K562 (cell line): ENCODE data around the gene ICAM3. TPM values are rescaled to one million over a fixed set of nuclear protein-coding genes. Genes with fewer than 3 reads are reported as not detected.

Source experiments
- ATAC-seq: fragments of 200-7000 bp; cut with Tn5 transposase; 3 replicates; pipeline ENCODE4 v1.9.1; 2020; ENCODE audit warnings: moderate library complexity
- BruUV-seq: library from RNA; stranded (reverse); fragments of 400-500 nt; replicated peaks from 2 replicates; lab custom pipeline; 2021; lab: Mats Ljungman, UMichigan
- CTCF ChIA-PET: fragments of 300-600 bp; formaldehyde crosslinking; extraction: SDS; loops from one replicate; lab custom pipeline; 2021; ENCODE audit warnings: low intra/inter-chr PET ratio; lab: Yijun Ruan, JAX
- POLR2A ChIA-PET: fragments of 300-600, 350-650 bp; sonication (Branson Sonifier 250); formaldehyde crosslinking; extraction: SDS; loops from one replicate; lab custom pipeline; 2021; ENCODE audit warnings: antibody characterized with exemption, inconsistent platforms; lab: Yijun Ruan, JAX
- DNase-seq, 4 experiments: peaks; one replicate each; pipeline versions ENCODE4 v3.0.0 to v3.0.0-alpha.2; 2011 to 2018; ENCODE audit warnings: low spot score in 3 of 4, mixed read lengths in 3 of 4; ENCODE audit errors: extremely low read depth in 1 of 4
- FAIRE-seq: peaks from 2 replicates; lab custom pipeline; 2011; peaks lifted over from hg19 to GRCh38; lab: Jason Lieb, UNC
- H2AFZ ChIP-seq: 2 replicates; pipeline ENCODE4 v1.6.0; 2011; ENCODE audit warnings: low read depth, low read length, control low read depth, inconsistent platforms
- H3K27ac ChIP-seq: fragments of 200-600 bp; 3 replicates; pipeline ENCODE4 v1.8.0; 2011; ENCODE audit warnings: low read depth, mild to moderate bottlenecking, control low read depth, inconsistent platforms, low read length, moderate library complexity, mixed read lengths; ENCODE audit errors: extremely low read depth
- H3K27me3 ChIP-seq, 2 experiments: fragments of 300-600 bp in 1 of 2; 2 replicates in 1 of 2; 3 replicates in 1 of 2; pipeline versions ENCODE4 v1.6.0 to v1.8.0; 2011; ENCODE audit warnings: inconsistent platforms in 2 of 2, low read length in 2 of 2, mild to moderate bottlenecking in 1 of 2, mixed read lengths in 1 of 2, moderate library complexity in 1 of 2; ENCODE audit not compliant: control insufficient read depth in 2 of 2, insufficient read depth in 2 of 2
- H3K36me3 ChIP-seq: fragments of 300-600 bp; 3 replicates; pipeline ENCODE4 v1.8.0; 2011; ENCODE audit warnings: mild to moderate bottlenecking, low read length, inconsistent platforms; ENCODE audit not compliant: control insufficient read depth, insufficient read depth
- H3K4me1 ChIP-seq, 2 experiments: fragments of 200-600 bp in 1 of 2; replicated peaks in 1 of 2; 2 replicates in 1 of 2; 3 replicates in 1 of 2; pipeline versions ENCODE4 v1.5.1 to v1.8.0; 2011; ENCODE audit warnings: inconsistent platforms in 2 of 2, low read length in 2 of 2, mild to moderate bottlenecking in 1 of 2, mixed read lengths in 1 of 2, moderate library complexity in 1 of 2; ENCODE audit not compliant: control insufficient read depth in 2 of 2, insufficient read depth in 2 of 2
- H3K4me2 ChIP-seq: 2 replicates; pipeline ENCODE4 v1.6.1; 2011; ENCODE audit warnings: low read length, control low read depth, inconsistent platforms, mixed read lengths; ENCODE audit not compliant: insufficient read depth
- H3K4me3 ChIP-seq: fragments of 200-600 bp; sonication (generic), shearing (Covaris generic); 2 replicates; pipeline ENCODE4 v1.5.1; 2016; ENCODE audit warnings: control low read depth, inconsistent platforms
- H3K79me2 ChIP-seq: fragments of 200-600 bp; 3 replicates; pipeline ENCODE4 v1.8.0; 2011; ENCODE audit warnings: low read length, inconsistent platforms; ENCODE audit not compliant: control insufficient read depth, insufficient read depth
- H3K9ac ChIP-seq, 2 experiments: 2 replicates each; pipeline versions ENCODE4 v1.6.0 to v1.6.1; 2011; ENCODE audit warnings: low read depth in 2 of 2, low read length in 2 of 2, control low read depth in 1 of 2, inconsistent platforms in 1 of 2, mild to moderate bottlenecking in 1 of 2, mixed read lengths in 1 of 2; ENCODE audit not compliant: insufficient read depth in 1 of 2
- H3K9me1 ChIP-seq: one replicate; pipeline ENCODE4 v1.6.0; 2011; ENCODE audit warnings: inconsistent platforms, mild to moderate bottlenecking, low read length, moderate library complexity; ENCODE audit not compliant: control insufficient read depth, insufficient read depth
- H3K9me3 ChIP-seq: replicated peaks from 2 replicates; pipeline ENCODE4 v1.5.1; 2011; ENCODE audit warnings: low read depth, low read length, inconsistent platforms; ENCODE audit not compliant: control insufficient read depth, insufficient read depth
- H4K20me1 ChIP-seq: replicated peaks from 2 replicates; pipeline ENCODE4 v1.6.1; 2011; ENCODE audit warnings: low read length, inconsistent platforms, mixed read lengths; ENCODE audit not compliant: control insufficient read depth, insufficient read depth
- CXXC5 ChIP-seq: fragments of 250-450 bp; sonication (Bioruptor Pico); IDR thresholded peaks from 2 replicates; pipeline ENCODE4 v1.8.0; 2022; ENCODE audit warnings: inconsistent platforms, mild to moderate bottlenecking, moderate library complexity
- IFI16 ChIP-seq: fragments of 250-450 bp; sonication (Bioruptor Pico); IDR thresholded peaks from 2 replicates; pipeline ENCODE4 v2.1.2; 2022; ENCODE audit warnings: mild to moderate bottlenecking, inconsistent platforms
- ILF3 ChIP-seq: fragments of 450-650 bp; IDR thresholded peaks from 2 replicates; pipeline ENCODE4 v1.6.1; 2018; ENCODE audit warnings: antibody characterized with exemption, mild to moderate bottlenecking, moderate library complexity, borderline replicate concordance
- MEF2A ChIP-seq: IDR thresholded peaks from 2 replicates; pipeline ENCODE4 v1.6.1; 2011; ENCODE audit warnings: low read depth, mild to moderate bottlenecking, low read length, moderate library complexity; ENCODE audit not compliant: control insufficient read depth
- MEIS2 ChIP-seq: fragments of 450-650 bp; IDR thresholded peaks from 2 replicates; pipeline ENCODE4 v1.6.1; 2014; ENCODE audit warnings: mild to moderate bottlenecking; ENCODE audit not compliant: partially characterized antibody
- RAD51 ChIP-seq: fragments of 450-650 bp; IDR thresholded peaks from 2 replicates; pipeline ENCODE4 v1.7.1; 2016; ENCODE audit warnings: low read depth, mild to moderate bottlenecking, borderline replicate concordance
- SPI1 ChIP-seq: IDR thresholded peaks from 2 replicates; pipeline ENCODE4 v1.6.1; 2011; ENCODE audit warnings: low read depth, low read length, control low read depth, borderline replicate concordance
- SRSF3 ChIP-seq: fragments of 200-400 bp; formaldehyde crosslinking; IDR thresholded peaks from 2 replicates; pipeline ENCODE4 v1.6.1; 2016; ENCODE audit warnings: mild to moderate bottlenecking, low read length, moderate library complexity; ENCODE audit not compliant: insufficient read depth
- TOE1 ChIP-seq, 2 experiments: fragments of 450-650 bp in 1 of 2; sonication (generic) in 1 of 2; formaldehyde crosslinking in 1 of 2; IDR thresholded peaks; 2 replicates each; pipeline versions ENCODE4 v1.7.1 to v1.8.0; 2016 to 2022; ENCODE audit warnings: borderline replicate concordance in 2 of 2, mild to moderate bottlenecking in 2 of 2, antibody characterized with exemption in 1 of 2, inconsistent platforms in 1 of 2, low read depth in 1 of 2, missing genetic modification reagents in 1 of 2, moderate library complexity in 1 of 2
- WGBS: fragments of 100-300 bp; shearing (Covaris generic); methylation state at CpG from one replicate; pipeline ENCODE4 v1.1.6; 2016; ENCODE audit warnings: low coverage, mixed read lengths; ENCODE audit not compliant: insufficient coverage; ENCODE audit errors: missing lambda C conversion rate; 5-methylcytosine and 5-hydroxymethylcytosine counted together
- in situ Hi-C: fragments of 300-500 bp; cut with MboI; formaldehyde crosslinking; loops from 4 replicates; pipeline ENCODE4 v1.15.0; 2018; ENCODE audit warnings: inconsistent platforms, mixed read lengths
- intact Hi-C: fragments of 100-400 bp; cut with micrococcal nuclease; formaldehyde crosslinking; loops from 2 replicates; pipeline ENCODE4 v1.14.2; 2022
- polyA plus RNA-seq, 8 experiments: library from polyadenylated mRNA; depleted of rRNA in 4 of 8; stranded (reverse) in 5 of 8; unstranded in 3 of 8; fragments of >200 nt; fragmentation: Nextera tagmentation in 2 of 8; fragmentation: Illumina TruSeq in 1 of 8; extraction: Ambion mirVana in 2 of 8; extraction: Trizol in 1 of 8; gene quantifications; 2 replicates each; pipeline versions ENCODE4 v1.2.1 to v1.2.3, GENCODE V29; 2011 to 2014; ENCODE audit warnings: inconsistent platforms in 1 of 8, missing spikeins in 1 of 8
- total RNA-seq, 7 experiments: library from RNA; depleted of rRNA in 6 of 7; stranded (reverse); fragments of >200 nt in 6 of 7; fragmentation: Illumina TruSeq in 2 of 7; extraction: Trizol in 2 of 7; gene quantifications; 2 replicates each; pipeline versions ENCODE4 v1.2.1 to v1.2.3, GENCODE V29; 2011 to 2021; ENCODE audit warnings: low replicate concordance in 1 of 7
- TF ChIP-seq, protein P1 (sequence below): fragments of 450-650 bp; IDR thresholded peaks from 2 replicates; pipeline ENCODE4 v1.6.1; 2016
- TF ChIP-seq, protein P2 (sequence below): sonication (generic); formaldehyde crosslinking; IDR thresholded peaks from 2 replicates; pipeline ENCODE4 v1.5.0; 2020; ENCODE audit warnings: missing genetic modification reagents
- TF ChIP-seq, protein P3 (sequence below): sonication (generic); formaldehyde crosslinking; IDR thresholded peaks from 2 replicates; pipeline ENCODE4 v1.9.0; 2022; ENCODE audit warnings: mild to moderate bottlenecking, missing genetic modification reagents
- TF ChIP-seq, protein P4 (sequence below): fragments of 450-650 bp; formaldehyde crosslinking; IDR thresholded peaks from 2 replicates; pipeline ENCODE4 v1.4.0; 2020; ENCODE audit warnings: mild to moderate bottlenecking, mixed read lengths

The ICAM3 gene
- total and polyA plus RNA-seq, 9 of the 15 experiments (the other 6 are each of a cell fraction or from before 2014, with no cell fraction given), result 6.5 to 39.5 (median 24.2) TPM

DNA sequence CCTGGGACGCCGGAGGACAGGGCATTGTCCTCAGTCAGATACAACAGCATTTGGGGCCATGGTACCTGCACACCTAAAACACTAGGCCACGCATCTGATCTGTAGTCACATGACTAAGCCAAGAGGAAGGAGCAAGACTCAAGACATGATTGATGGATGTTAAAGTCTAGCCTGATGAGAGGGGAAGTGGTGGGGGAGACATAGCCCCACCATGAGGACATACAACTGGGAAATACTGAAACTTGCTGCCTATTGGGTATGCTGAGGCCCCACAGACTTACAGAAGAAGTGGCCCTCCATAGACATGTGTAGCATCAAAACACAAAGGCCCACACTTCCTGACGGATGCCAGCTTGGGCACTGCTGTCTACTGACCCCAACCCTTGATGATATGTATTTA lies 54.0 kb downstream of the ICAM3 start:
- Histone ChIP-seq H3K36me3 (peaks cover 54% of the 10 kb centered on the region), H3K9ac (peak overlapping the region in 1 of 2 experiments; percentile 41; a peak in 3 of 4 replicates), H3K79me2 (peaks cover 44% of the 10 kb centered on the region), H2AFZ (no peak overlapping the region), H3K9me3 (no peaks in the 10 kb centered on the region), H3K4me2 (no peak overlapping the region), H3K27ac (peak overlapping the region; percentile 96; the same call in 2 of the 3 replicates), H3K4me3 (no peak overlapping the region), H3K27me3 (no peaks in the 10 kb centered on the region), H3K9me1 (peaks cover 6% of the 10 kb centered on the region), H4K20me1 (no peaks in the 10 kb centered on the region), H3K4me1 (peaks cover 30 to 68% of the 10 kb centered on the region in 2 experiments; a peak in 4 of 5 replicates)
- no peak for FAIRE-seq
- BruUV-seq, result no TSS peak
- no peak for ATAC-seq
- DNase-seq, result peak in 1 of 4 experiments; percentile 45
- ChIA-PET POLR2A (interaction anchor here (0.5 to 6.2 kb wide), 4 partner anchors 14 to 20 kb away, joined by 3 to 74 read pairs (median 4); partner anchors contain the start of gene ICAM1), CTCF (no interaction called here)
- in situ Hi-C loops, result no loop called here
- intact Hi-C loops, result no loop called here
- WGBS, result 71% methylated on average over 4 of the region's 4 CpGs
- TF ChIP-seq SRSF3, result no peak
- no peak for TF ChIP-seq IFI16 (CRISPR knock-in tag)
- TF ChIP-seq, protein P1, sequence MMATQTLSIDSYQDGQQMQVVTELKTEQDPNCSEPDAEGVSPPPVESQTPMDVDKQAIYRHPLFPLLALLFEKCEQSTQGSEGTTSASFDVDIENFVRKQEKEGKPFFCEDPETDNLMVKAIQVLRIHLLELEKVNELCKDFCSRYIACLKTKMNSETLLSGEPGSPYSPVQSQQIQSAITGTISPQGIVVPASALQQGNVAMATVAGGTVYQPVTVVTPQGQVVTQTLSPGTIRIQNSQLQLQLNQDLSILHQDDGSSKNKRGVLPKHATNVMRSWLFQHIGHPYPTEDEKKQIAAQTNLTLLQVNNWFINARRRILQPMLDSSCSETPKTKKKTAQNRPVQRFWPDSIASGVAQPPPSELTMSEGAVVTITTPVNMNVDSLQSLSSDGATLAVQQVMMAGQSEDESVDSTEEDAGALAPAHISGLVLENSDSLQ, result peak; percentile 83
- peak; percentile 85 for TF ChIP-seq TOE1 (IDR thresholded peaks at IDR 0.05; ENCODE audit: borderline replicate concordance)
- no peak for TF ChIP-seq TOE1 (CRISPR knock-in tag; IDR thresholded peaks at IDR 0.05; ENCODE audit: borderline replicate concordance, low read depth)
- TF ChIP-seq, protein P2, sequence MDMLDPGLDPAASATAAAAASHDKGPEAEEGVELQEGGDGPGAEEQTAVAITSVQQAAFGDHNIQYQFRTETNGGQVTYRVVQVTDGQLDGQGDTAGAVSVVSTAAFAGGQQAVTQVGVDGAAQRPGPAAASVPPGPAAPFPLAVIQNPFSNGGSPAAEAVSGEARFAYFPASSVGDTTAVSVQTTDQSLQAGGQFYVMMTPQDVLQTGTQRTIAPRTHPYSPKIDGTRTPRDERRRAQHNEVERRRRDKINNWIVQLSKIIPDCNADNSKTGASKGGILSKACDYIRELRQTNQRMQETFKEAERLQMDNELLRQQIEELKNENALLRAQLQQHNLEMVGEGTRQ (CRISPR knock-in tag), result 0 out of 2 replicates have a peak, but pooled peaks have one; percentile 37
- TF ChIP-seq CXXC5 (CRISPR knock-in tag), result peak; percentile 41
- peak; percentile 56; the same call in 1 of the 2 replicates for TF ChIP-seq RAD51
- no peak for TF ChIP-seq MEF2A
- peak; percentile 44; the same call in 1 of the 2 replicates for TF ChIP-seq SPI1
- TF ChIP-seq, protein P3, sequence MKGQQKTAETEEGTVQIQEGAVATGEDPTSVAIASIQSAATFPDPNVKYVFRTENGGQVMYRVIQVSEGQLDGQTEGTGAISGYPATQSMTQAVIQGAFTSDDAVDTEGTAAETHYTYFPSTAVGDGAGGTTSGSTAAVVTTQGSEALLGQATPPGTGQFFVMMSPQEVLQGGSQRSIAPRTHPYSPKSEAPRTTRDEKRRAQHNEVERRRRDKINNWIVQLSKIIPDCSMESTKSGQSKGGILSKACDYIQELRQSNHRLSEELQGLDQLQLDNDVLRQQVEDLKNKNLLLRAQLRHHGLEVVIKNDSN (CRISPR knock-in tag), result peak; percentile 66
- peak; percentile 95 for TF ChIP-seq MEIS2
- TF ChIP-seq, protein P4, sequence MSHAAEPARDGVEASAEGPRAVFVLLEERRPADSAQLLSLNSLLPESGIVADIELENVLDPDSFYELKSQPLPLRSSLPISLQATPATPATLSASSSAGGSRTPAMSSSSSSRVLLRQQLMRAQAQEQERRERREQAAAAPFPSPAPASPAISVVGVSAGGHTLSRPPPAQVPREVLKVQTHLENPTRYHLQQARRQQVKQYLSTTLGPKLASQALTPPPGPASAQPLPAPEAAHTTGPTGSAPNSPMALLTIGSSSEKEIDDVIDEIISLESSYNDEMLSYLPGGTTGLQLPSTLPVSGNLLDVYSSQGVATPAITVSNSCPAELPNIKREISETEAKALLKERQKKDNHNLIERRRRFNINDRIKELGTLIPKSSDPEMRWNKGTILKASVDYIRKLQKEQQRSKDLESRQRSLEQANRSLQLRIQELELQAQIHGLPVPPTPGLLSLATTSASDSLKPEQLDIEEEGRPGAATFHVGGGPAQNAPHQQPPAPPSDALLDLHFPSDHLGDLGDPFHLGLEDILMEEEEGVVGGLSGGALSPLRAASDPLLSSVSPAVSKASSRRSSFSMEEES (CRISPR knock-in tag), result peak; percentile 93
- 0 out of 2 replicates have a peak, but pooled peaks have one; percentile 20 for TF ChIP-seq ILF3
